GM23248 (cell line): Measurements from ENCODE around the gene HES2. TPM values are rescaled to one million over a fixed set of nuclear protein-coding genes. Genes with fewer than 3 reads are reported as not detected.
"Not testable (repeated sequence)": the region's sequence is repeated elsewhere in the genome, so short reads cannot be mapped to it uniquely, and the experiment has no call there.

Source experiments
- DNase-seq: peaks from one replicate; pipeline ENCODE4 v3.0.0-alpha.2; 2015
- H2AFZ ChIP-seq: fragments of 200-600 bp; sonication (generic); 2 replicates; pipeline ENCODE4 v1.6.1; 2016; ENCODE audit warnings: antibody characterized with exemption
- H3F3A ChIP-seq: fragments of 200-600 bp; sonication (generic); 2 replicates; pipeline ENCODE4 v1.6.1; 2016; ENCODE audit warnings: mild to moderate bottlenecking, antibody characterized with exemption, mixed run types; ENCODE audit not compliant: insufficient read depth
- H3K27ac ChIP-seq: fragments of 200-600 bp; sonication (generic); 2 replicates; pipeline ENCODE4 v1.5.1; 2016; ENCODE audit warnings: mild to moderate bottlenecking
- H3K27me3 ChIP-seq: fragments of 200-600 bp; sonication (generic); replicated peaks from 2 replicates; pipeline ENCODE4 v1.6.1; 2016; ENCODE audit warnings: mild to moderate bottlenecking; ENCODE audit not compliant: insufficient read depth
- H3K36me3 ChIP-seq: fragments of 200-600 bp; sonication (generic); 2 replicates; pipeline ENCODE4 v1.6.1; 2016; ENCODE audit warnings: low read depth, mild to moderate bottlenecking
- H3K4me1 ChIP-seq: fragments of 200-600 bp; sonication (generic); 2 replicates; pipeline ENCODE4 v1.6.1; 2016; ENCODE audit warnings: mild to moderate bottlenecking; ENCODE audit not compliant: insufficient read depth
- H3K4me2 ChIP-seq: fragments of 200-600 bp; sonication (generic); one replicate; pipeline ENCODE4 v1.6.1; 2016; ENCODE audit warnings: mild to moderate bottlenecking; ENCODE audit not compliant: unreplicated experiment
- H3K4me3 ChIP-seq: fragments of 200-600 bp; sonication (generic); 2 replicates; pipeline ENCODE4 v1.5.1; 2016; ENCODE audit warnings: mild to moderate bottlenecking
- H3K79me2 ChIP-seq: fragments of 200-600 bp; sonication (generic); 2 replicates; pipeline ENCODE4 v1.6.1; 2016; ENCODE audit warnings: mild to moderate bottlenecking; ENCODE audit not compliant: insufficient read depth
- H3K9ac ChIP-seq: fragments of 200-600 bp; sonication (generic); 2 replicates; pipeline ENCODE4 v1.6.1; 2016; ENCODE audit warnings: mild to moderate bottlenecking
- H3K9me2 ChIP-seq: fragments of 200-600 bp; sonication (generic); 2 replicates; pipeline ENCODE4 v1.6.1; 2016; ENCODE audit warnings: mixed run types, mild to moderate bottlenecking, moderate library complexity; ENCODE audit not compliant: insufficient read depth
- H3K9me3 ChIP-seq: fragments of 200-600 bp; sonication (generic); one replicate; pipeline ENCODE4 v1.6.1; 2017; ENCODE audit warnings: low read depth
- H4K20me1 ChIP-seq: fragments of 200-600 bp; sonication (generic); 2 replicates; pipeline ENCODE4 v1.6.0; 2016; ENCODE audit not compliant: insufficient read depth
- EZH2 ChIP-seq: fragments of 200-600 bp; sonication (generic); IDR thresholded peaks from 2 replicates; pipeline ENCODE4 v1.6.1; 2018; ENCODE audit warnings: antibody characterized with exemption, mild to moderate bottlenecking; ENCODE audit not compliant: insufficient read depth, poor library complexity, severe bottlenecking
- EZH2phosphoT487 ChIP-seq: fragments of 200-600 bp; sonication (generic); IDR thresholded peaks from 2 replicates; pipeline ENCODE4 v1.6.1; 2018; ENCODE audit warnings: antibody characterized with exemption, moderate library complexity, mild to moderate bottlenecking, low read depth; ENCODE audit not compliant: insufficient read depth
- WGBS, 2 experiments: methylation state at CpG; one replicate each; pipeline ENCODE4 v1.1.6; 2015 to 2017; ENCODE audit warnings: low lambda C conversion rate in 2 of 2, low coverage in 1 of 2; ENCODE audit errors: missing lambda C conversion rate in 2 of 2; 5-methylcytosine and 5-hydroxymethylcytosine counted together
- in situ Hi-C: fragments of 300-500 bp; cut with MboI; formaldehyde crosslinking; loops from 2 replicates; pipeline ENCODE4 v1.15.0; 2020
- polyA plus RNA-seq: library from polyadenylated mRNA; unstranded; fragments of >200 nt; fragmentation: Nextera tagmentation; extraction: Ambion mirVana; gene quantifications from 2 replicates; pipeline ENCODE4 v1.2.1, GENCODE V29; 2016
- total RNA-seq: library from RNA; depleted of rRNA; stranded (reverse); fragments of >200 nt; shearing (Covaris generic); gene quantifications from 2 replicates; pipeline ENCODE4 v1.2.3, GENCODE V29; 2014

HES2 gene
- total and polyA plus RNA-seq, 2 experiments from 2014 or later, result not detected

- Histone ChIP-seq H3K9me2 (no peaks in the 10 kb centered on the region), H3K27ac (no peak overlapping the region), H3K4me2 (no peak overlapping the region), H3K9ac (no peak overlapping the region), H3F3A (no peaks in the 10 kb centered on the region), H3K79me2 (no peaks in the 10 kb centered on the region), H3K4me1 (no peaks in the 10 kb centered on the region), H2AFZ (no peak overlapping the region), H3K36me3 (no peaks in the 10 kb centered on the region), H4K20me1 (no peaks in the 10 kb centered on the region), H3K4me3 (no peak overlapping the region), H3K27me3 (no peaks in the 10 kb centered on the region), H3K9me3 (no peaks in the 10 kb centered on the region)
- TF ChIP-seq EZH2 (no peak), EZH2phosphoT487 (no peak)
- DNase-seq, result peak; percentile 24
- 71 to 74% methylated on average over 6 of the region's 6 CpGs for WGBS, 2 experiments
- in situ Hi-C loops, result no loop called here
Measured at GRCh38 chr1:6401673-6402072, 18.0 kb downstream of the HES2 start.

- no peaks in the 10 kb centered on the region for H3K9me2 ChIP-seq
- H3K36me3 ChIP-seq, result no peaks in the 10 kb centered on the region
- no peak overlapping the region for H3K4me2 ChIP-seq
- no peaks in the 10 kb centered on the region for H3K79me2 ChIP-seq
- WGBS, 2 experiments, result 75 to 77% methylated on average over 3 of the region's 3 CpGs
- H3K4me1 ChIP-seq, result peaks cover under 1% of the 10 kb centered on the region; the same call in 1 of the 2 replicates
- H2AFZ ChIP-seq, result no peak overlapping the region
- no peaks in the 10 kb centered on the region for H3K27me3 ChIP-seq
- in situ Hi-C loops, result no loop called here
- no peak for TF ChIP-seq EZH2phosphoT487
- H3F3A ChIP-seq, result no peaks in the 10 kb centered on the region
- no peaks in the 10 kb centered on the region for H3K9me3 ChIP-seq
- H3K4me3 ChIP-seq, result no peak overlapping the region
- no peak overlapping the region for H3K27ac ChIP-seq
- no peaks in the 10 kb centered on the region for H4K20me1 ChIP-seq
- no peak for DNase-seq
- H3K9ac ChIP-seq, result no peak overlapping the region
Measured at GRCh38 chr1:6399294-6399693, 20.4 kb downstream of the HES2 start.

GRCh38 chr1:6397844-6398441 is 21.8 kb downstream of the HES2 start:
- peaks cover 4% of the 10 kb centered on the region; the same call in 1 of the 2 replicates for H3K4me1 ChIP-seq
- H3K27me3 ChIP-seq, result no peaks in the 10 kb centered on the region
- WGBS, 2 experiments, result 60 to 66% methylated on average over 10 of the region's 10 CpGs
- H3K27ac ChIP-seq, result no peak overlapping the region
- no peak overlapping the region for H2AFZ ChIP-seq
- no peak for DNase-seq
- H3K79me2 ChIP-seq, result no peaks in the 10 kb centered on the region
- TF ChIP-seq EZH2 (no peak), EZH2phosphoT487 (no peak)
- in situ Hi-C loops, result no loop called here
- H3K9me2 ChIP-seq, result no peaks in the 10 kb centered on the region
- no peaks in the 10 kb centered on the region for H4K20me1 ChIP-seq
- H3K36me3 ChIP-seq, result no peaks in the 10 kb centered on the region
- no peak overlapping the region for H3K4me3 ChIP-seq
- H3K4me2 ChIP-seq, result no peak overlapping the region
- no peaks in the 10 kb centered on the region for H3F3A ChIP-seq
- no peaks in the 10 kb centered on the region for H3K9me3 ChIP-seq
- H3K9ac ChIP-seq, result no peak overlapping the region

- no peaks in the 10 kb centered on the region for H3K27me3 ChIP-seq
- H3K4me2 ChIP-seq, result no peak overlapping the region
- peaks cover 4% of the 10 kb centered on the region for H3K79me2 ChIP-seq
- TF ChIP-seq EZH2phosphoT487 (no peak), EZH2 (no peak)
- no peak overlapping the region for H2AFZ ChIP-seq
- no peaks in the 10 kb centered on the region for H4K20me1 ChIP-seq
- in situ Hi-C loops, result no loop called here
- H3K9me2 ChIP-seq, result no peaks in the 10 kb centered on the region
- H3F3A ChIP-seq, result no peaks in the 10 kb centered on the region
- H3K4me1 ChIP-seq, result peaks cover 4% of the 10 kb centered on the region; the same call in 1 of the 2 replicates
- no peak overlapping the region for H3K4me3 ChIP-seq
- H3K36me3 ChIP-seq, result no peaks in the 10 kb centered on the region
- H3K9ac ChIP-seq, result no peak overlapping the region
- H3K9me3 ChIP-seq, result no peaks in the 10 kb centered on the region
- DNase-seq, result no peak
- H3K27ac ChIP-seq, result no peak overlapping the region
Measured at GRCh38 chr1:6396998-6397397, 22.7 kb downstream of the HES2 start.

GRCh38 chr1:6395781-6396244 is 23.9 kb downstream of the HES2 start:
- H3F3A ChIP-seq, H3K9ac ChIP-seq, H2AFZ ChIP-seq, H3K27ac ChIP-seq, H3K27me3 ChIP-seq, in situ Hi-C loops, H3K9me2 ChIP-seq, DNase-seq, H3K9me3 ChIP-seq, H3K4me3 ChIP-seq, H3K36me3 ChIP-seq, H3K4me1 ChIP-seq, H3K4me2 ChIP-seq, H4K20me1 ChIP-seq: not testable (repeated sequence)
- 86 to 97% methylated on average over 19 to 31 of the region's 34 CpGs for WGBS, 2 experiments
- peaks cover 14% of the 10 kb centered on the region for H3K79me2 ChIP-seq

GRCh38 chr1:6395130-6395529 is 24.6 kb downstream of the HES2 start:
- 90 to 92% methylated on average over 8 of the region's 8 CpGs for WGBS, 2 experiments
- in situ Hi-C loops, result not testable (repeated sequence)

More at GRCh38 chr1:6395130-6395529, 24.6 kb downstream of the HES2 start:
- not testable (repeated sequence) for H3K9ac ChIP-seq, H3K4me2 ChIP-seq, H2AFZ ChIP-seq, H3K36me3 ChIP-seq, DNase-seq, H3F3A ChIP-seq, H3K4me3 ChIP-seq, H3K9me3 ChIP-seq, H3K4me1 ChIP-seq, H3K9me2 ChIP-seq, H3K27ac ChIP-seq, H4K20me1 ChIP-seq, H3K27me3 ChIP-seq
- peaks cover 20% of the 10 kb centered on the region for H3K79me2 ChIP-seq
